ENCODE results near the gene NUDT16L1.

Gene NUDT16L1

GRCh38 chr16:4664538-4665418 lies 28.6 kb upstream of the NUDT16L1 start:
- Histone ChIP-seq H3K36me3 (ENCODE audit: insufficient read depth, low read length) (peaks cover 66% of the 10 kb centered on the region), H3K4me1 (ENCODE audit: insufficient read depth, low read length) (peaks cover 11% of the 10 kb centered on the region), H3K4me2 (ENCODE audit: insufficient read depth, low read length) (no peak overlapping the region), H2AFZ (ENCODE audit: low read depth, low read length) (no peak overlapping the region), H3K79me2 (ENCODE audit: insufficient read depth, low read length) (peaks cover 11% of the 10 kb centered on the region; the same call in 1 of the 2 replicates), H3K4me3 (ENCODE audit: low read depth in 1 of 2, low read length in 2 of 2) (no peak overlapping the region), H3K27ac (ENCODE audit: low read length) (peak overlapping the region; percentile 15; the same call in 1 of the 2 replicates), H3K9me3 (ENCODE audit: insufficient read depth, low read length, severe bottlenecking) (no peaks in the 10 kb centered on the region), H4K20me1 (ENCODE audit: insufficient read depth, low read length) (peaks cover 29% of the 10 kb centered on the region), H3K27me3 (ENCODE audit: insufficient read depth, low read length, poor library complexity) (no peaks in the 10 kb centered on the region), H3K9ac (ENCODE audit: low read depth, low read length) (no peak overlapping the region)
- TF ChIP-seq EZH2 (IDR thresholded peaks at IDR 0.05; ENCODE audit: borderline replicate concordance, low read depth, low read length, severe bottlenecking): no peak
- TF ChIP-seq, protein P1, sequence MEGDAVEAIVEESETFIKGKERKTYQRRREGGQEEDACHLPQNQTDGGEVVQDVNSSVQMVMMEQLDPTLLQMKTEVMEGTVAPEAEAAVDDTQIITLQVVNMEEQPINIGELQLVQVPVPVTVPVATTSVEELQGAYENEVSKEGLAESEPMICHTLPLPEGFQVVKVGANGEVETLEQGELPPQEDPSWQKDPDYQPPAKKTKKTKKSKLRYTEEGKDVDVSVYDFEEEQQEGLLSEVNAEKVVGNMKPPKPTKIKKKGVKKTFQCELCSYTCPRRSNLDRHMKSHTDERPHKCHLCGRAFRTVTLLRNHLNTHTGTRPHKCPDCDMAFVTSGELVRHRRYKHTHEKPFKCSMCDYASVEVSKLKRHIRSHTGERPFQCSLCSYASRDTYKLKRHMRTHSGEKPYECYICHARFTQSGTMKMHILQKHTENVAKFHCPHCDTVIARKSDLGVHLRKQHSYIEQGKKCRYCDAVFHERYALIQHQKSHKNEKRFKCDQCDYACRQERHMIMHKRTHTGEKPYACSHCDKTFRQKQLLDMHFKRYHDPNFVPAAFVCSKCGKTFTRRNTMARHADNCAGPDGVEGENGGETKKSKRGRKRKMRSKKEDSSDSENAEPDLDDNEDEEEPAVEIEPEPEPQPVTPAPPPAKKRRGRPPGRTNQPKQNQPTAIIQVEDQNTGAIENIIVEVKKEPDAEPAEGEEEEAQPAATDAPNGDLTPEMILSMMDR (IDR thresholded peaks at IDR 0.05; ENCODE audit: borderline replicate concordance, extremely low read depth, low read length, poor library complexity, severe bottlenecking): no peak
- peak; percentile 74 for DNase-seq
- ATAC-seq (ENCODE audit: insufficient read depth, low read depth): peak; percentile 71

DNA sequence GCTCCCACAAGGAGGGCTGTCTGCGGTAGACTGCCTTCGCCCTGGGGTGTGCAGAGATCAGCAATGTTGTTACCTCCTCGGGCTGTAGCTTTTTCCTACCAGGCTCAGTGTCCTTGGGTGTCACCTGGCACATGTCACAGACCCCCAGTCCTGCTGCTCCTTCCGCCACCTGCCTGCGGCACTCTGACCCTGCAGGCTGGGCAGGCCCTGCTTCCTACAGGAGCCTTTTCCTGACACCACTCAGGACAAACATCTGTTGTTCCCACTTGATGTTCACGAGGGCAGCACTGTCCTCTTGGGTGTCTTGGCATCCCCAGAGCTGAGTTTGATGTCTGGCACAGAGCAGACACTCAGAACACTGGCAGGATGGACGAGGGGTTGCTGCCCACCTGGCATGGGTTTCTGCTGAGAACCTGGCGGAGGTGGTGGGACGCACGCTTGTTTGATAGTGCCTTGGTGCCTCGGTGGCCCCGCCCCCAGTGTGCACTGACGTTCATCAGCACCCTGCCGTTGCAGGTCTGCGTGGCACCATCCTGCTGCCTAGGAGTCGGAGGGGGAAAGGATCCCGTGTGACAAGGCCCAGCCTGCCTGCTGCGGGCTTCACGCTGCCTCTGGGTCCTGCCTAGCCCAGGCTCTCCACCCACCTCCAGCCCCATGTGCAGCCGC lies 26.7 kb upstream of the NUDT16L1 start:
- no peak overlapping the region for H3K4me2 ChIP-seq (ENCODE audit: insufficient read depth, low read length)
- H3K4me3 ChIP-seq (ENCODE audit: low read depth in 1 of 2, low read length in 2 of 2): no peak overlapping the region
- no peak overlapping the region for H3K27ac ChIP-seq (ENCODE audit: low read length)
- peaks cover 11% of the 10 kb centered on the region for H3K4me1 ChIP-seq (ENCODE audit: insufficient read depth, low read length)
- DNase-seq: no peak
- no peaks in the 10 kb centered on the region for H3K27me3 ChIP-seq (ENCODE audit: insufficient read depth, low read length, poor library complexity)
- H2AFZ ChIP-seq (ENCODE audit: low read depth, low read length): no peak overlapping the region
- H4K20me1 ChIP-seq (ENCODE audit: insufficient read depth, low read length): peaks cover 14% of the 10 kb centered on the region
- TF ChIP-seq EZH2 (IDR thresholded peaks at IDR 0.05; ENCODE audit: borderline replicate concordance, low read depth, low read length, severe bottlenecking): no peak
- TF ChIP-seq, protein P1 (IDR thresholded peaks at IDR 0.05; ENCODE audit: borderline replicate concordance, extremely low read depth, low read length, poor library complexity, severe bottlenecking): no peak
- no peak for ATAC-seq (ENCODE audit: insufficient read depth, low read depth)
- no peaks in the 10 kb centered on the region for H3K9me3 ChIP-seq (ENCODE audit: insufficient read depth, low read length, severe bottlenecking)
- H3K36me3 ChIP-seq (ENCODE audit: insufficient read depth, low read length): peaks cover 66% of the 10 kb centered on the region
- H3K79me2 ChIP-seq (ENCODE audit: insufficient read depth, low read length): 0 out of 2 replicates have a peak, but pooled peaks cover 4% of the 10 kb centered on the region
- no peak overlapping the region for H3K9ac ChIP-seq (ENCODE audit: low read depth, low read length)

DNA sequence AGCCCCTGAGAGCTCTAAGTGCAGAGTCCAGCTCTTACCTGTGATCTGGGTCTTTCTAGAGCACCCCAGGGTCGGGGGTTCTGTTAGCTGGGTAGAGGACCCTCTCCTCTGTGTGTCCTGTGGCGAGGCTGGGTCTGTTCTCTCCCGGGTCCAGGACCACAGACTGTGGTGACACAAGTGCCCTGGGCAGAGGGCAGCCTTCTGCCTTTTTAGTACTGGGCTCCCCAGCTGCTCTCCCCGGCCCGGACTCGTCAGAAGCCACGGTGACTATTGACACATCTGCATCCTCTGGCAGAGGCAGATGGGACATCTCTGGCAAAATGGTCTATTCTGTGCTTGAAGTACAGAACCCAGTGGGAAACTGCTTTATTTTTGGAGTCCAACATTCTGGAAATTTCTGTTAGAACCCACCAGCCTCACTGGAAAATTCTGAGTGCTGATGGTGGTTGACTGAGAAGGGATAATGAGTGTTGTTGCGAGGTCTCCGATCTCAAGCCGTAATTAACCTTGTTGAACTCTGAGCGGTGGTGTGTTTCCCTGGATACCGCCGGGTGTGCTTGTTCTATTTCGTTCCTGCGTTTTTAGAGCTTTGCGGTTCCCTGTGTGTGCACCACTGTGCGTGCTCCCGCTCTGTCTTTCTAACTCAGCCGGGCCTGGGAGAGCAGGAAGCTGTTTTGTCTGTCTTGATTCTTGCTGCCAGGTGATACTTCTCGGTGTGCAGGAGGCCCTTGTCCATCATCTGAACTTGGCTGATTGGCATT lies 26.0 kb upstream of the NUDT16L1 start:
- H3K9me3 ChIP-seq (ENCODE audit: insufficient read depth, low read length, severe bottlenecking): no peaks in the 10 kb centered on the region
- no peak overlapping the region for H3K27ac ChIP-seq (ENCODE audit: low read length)
- ATAC-seq (ENCODE audit: insufficient read depth, low read depth): no peak
- H3K36me3 ChIP-seq (ENCODE audit: insufficient read depth, low read length): peaks cover 66% of the 10 kb centered on the region
- no peak overlapping the region for H3K9ac ChIP-seq (ENCODE audit: low read depth, low read length)
- no peak overlapping the region for H3K4me3 ChIP-seq (ENCODE audit: low read depth in 1 of 2, low read length in 2 of 2)
- no peak overlapping the region for H2AFZ ChIP-seq (ENCODE audit: low read depth, low read length)
- TF ChIP-seq, protein P1 (IDR thresholded peaks at IDR 0.05; ENCODE audit: borderline replicate concordance, extremely low read depth, low read length, poor library complexity, severe bottlenecking): no peak
- TF ChIP-seq EZH2 (IDR thresholded peaks at IDR 0.05; ENCODE audit: borderline replicate concordance, low read depth, low read length, severe bottlenecking): no peak
- H4K20me1 ChIP-seq (ENCODE audit: insufficient read depth, low read length): peaks cover 10% of the 10 kb centered on the region
- H3K4me2 ChIP-seq (ENCODE audit: insufficient read depth, low read length): no peak overlapping the region
- 0 out of 2 replicates have a peak, but pooled peaks cover 2% of the 10 kb centered on the region for H3K79me2 ChIP-seq (ENCODE audit: insufficient read depth, low read length)
- H3K27me3 ChIP-seq (ENCODE audit: insufficient read depth, low read length, poor library complexity): no peaks in the 10 kb centered on the region
- no peak for DNase-seq
- H3K4me1 ChIP-seq (ENCODE audit: insufficient read depth, low read length): peaks cover 11% of the 10 kb centered on the region

Measured in DND-41 (cell line).